CD4-positive, alpha-beta T cell treated with Interleukin-10 for 1 hour (primary cell): Measurements from ENCODE around the gene MARK2.
A peak's percentile ranks its signal among the peaks of the same experiment; 100 is the strongest.

Source experiments
- DNase-seq: peaks from one replicate; pipeline ENCODE4 v3.0.0-alpha.2; 2020

The MARK2 gene

DNA sequence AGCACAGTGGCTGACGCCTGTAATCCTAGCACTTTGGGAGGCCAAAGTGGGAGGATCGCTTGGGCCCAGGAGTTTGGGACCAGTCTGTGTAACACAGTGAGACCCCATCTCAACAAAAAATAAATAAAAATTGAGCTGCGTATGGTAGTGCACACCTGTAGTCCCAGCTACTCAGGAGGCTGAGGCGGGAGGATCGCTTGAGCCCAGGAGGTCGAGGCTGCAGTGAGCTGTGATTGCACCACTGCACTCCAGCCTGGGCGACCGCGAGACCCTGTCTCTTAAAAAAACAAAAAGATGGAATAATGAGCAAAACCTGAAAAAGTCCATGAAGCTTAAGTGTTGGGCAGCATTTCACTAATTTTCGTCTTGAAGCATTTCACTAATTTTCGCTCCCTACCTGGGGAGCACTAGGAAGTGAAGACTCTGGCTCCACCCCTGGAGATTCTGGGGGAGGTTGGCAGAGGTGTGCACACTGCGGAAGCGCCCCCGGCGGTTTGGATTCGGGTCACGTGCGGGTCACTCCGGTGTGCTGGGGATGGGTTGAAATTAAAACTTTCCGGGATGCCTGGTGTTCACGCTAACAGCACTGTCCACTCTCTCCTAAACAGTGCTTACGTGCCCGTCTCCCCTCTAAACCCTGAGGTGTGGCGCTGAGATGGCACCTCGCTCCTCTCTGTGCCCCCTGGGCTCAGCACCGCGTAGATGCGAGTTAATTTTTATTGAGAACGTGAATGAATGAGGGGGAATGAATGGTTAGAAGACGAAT is 99.0 kb downstream of the MARK2 start:
- peak; percentile 21 for DNase-seq

DNA sequence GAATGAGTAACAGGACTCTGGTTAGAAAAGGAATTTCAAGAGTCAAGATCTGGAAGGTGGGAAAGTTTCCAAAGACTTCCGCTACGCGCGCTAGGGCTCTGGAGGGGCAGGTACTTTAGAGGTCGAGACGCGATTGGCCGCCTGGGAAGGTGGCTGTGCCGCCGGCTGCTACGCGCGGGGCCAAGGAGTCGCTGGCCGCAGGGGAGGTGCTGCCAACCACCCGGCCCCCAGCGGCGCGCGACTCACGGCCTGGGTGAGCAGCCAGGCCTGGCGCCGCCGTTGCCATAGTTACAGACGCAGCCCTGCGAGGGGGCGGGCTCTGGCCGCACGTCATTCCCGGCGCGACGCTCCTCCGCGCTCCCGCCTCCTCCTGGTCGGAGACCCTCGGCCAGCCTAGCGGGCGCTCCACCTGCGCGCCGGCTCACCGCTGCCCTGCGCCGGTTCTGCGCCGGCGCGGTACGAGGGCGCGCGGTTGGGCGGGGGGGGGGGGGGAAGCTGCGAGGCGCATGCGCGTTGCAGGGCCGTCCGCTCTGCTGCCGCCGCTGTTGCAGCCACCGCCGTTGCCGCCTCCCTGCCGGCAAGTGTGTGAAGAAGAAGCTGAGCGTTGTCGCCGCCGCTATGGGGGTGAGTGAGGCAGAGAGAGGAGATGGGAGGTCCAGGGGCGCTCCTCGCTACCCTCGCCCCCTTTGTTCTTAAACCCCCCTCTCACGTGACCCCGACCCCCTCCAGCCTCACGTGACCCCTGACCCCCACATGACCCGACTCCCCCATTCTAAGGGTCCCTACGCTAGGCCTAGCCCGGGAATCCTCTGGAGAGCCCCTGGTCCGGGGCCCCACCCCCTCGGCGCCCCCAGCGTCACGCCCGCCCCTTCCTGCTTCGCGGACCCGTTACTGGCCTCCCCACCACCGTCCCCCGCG is 99.8 kb downstream of the MARK2 start, which contains the start of gene NAA40:
TSS of gene NAA40 (plus strand) at position 524 of the 918 bp plus-strand sequence. CDS start at position 619, 95 bp downstream.
- peak; percentile 94 for DNase-seq

DNA sequence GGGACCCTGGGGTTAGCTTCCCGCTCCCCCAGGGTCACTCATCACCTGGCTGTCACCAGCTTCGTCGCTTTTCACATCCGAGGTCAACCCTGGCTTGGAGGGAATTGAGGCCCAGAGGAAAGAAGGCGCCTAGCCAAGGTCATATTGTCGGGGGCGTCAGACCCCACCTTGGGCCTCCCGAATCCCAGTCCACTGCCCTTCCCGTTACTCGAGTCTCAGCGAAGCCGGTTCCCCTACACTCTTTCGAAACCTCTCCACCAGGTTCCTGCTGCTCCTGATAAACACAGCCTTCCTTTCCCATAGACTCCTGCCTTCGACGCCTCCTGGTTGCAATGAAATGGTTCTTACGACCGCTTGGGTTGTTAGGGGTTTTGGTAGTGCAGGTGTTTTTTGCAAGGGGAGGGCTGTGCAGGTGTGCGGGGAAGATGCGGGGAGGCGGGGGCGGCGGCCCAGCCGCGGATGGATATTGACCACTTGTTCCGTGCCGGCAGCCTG is 100.5 kb downstream of the MARK2 start:
- DNase-seq: no peak

DNA sequence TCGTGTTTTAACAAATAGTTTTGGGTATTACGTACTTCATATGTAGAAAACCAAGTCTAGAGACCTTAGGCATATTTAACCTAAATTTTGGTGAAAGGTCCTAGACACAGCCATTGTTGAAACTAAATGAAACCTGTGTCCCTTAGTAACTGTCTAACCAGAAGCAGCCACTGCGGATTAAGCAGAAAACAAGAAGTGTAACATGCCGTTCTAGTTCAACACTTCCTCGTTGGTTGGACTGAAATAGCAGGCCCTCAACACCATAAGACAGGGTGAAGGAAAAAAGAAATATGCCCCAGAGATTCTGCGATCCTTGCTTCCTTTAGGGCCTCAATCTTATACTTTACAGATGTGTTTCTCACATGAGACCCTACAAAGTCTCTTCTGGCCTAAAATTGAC is 101.9 kb downstream of the MARK2 start:
- no peak for DNase-seq

DNA sequence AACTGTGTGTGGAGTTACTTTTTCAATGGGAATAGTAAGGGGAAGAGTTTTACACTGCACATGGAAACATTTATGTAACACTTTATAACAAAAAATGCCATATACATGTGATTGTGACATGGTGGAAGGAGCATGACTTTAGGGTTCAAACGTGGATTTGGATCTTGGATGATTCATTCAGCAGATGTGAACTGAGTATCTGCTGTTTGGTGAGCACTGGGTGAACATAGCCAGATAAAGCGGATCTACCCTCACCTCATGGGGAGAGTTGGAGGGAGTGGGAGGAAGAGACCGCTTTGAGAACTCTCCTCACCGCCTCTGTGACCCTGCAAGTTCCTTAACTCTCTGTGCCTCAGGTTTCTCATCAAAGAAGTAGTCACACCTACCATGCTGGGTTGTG is 103.0 kb downstream of the MARK2 start:
- no peak for DNase-seq

DNA sequence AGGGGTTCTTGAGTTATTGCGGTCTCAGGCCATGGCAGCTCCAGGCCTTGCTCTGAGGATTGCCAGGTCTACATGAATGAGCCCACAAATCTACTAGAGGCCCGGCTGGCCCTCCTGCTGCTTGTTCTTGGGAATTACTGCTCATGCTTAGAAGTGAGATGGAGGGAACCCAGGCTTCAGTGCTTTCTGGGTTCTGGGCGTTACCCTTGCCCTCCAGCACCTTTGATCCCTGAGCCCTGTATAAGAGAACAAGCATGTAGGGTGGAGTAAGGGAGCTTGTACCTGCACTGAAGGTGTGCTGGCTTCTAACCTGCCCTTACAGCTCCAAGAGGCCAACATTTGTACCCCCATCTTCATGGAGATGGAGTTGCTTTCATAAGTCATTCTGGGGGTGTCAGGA is 103.9 kb downstream of the MARK2 start:
- DNase-seq: no peak

DNA sequence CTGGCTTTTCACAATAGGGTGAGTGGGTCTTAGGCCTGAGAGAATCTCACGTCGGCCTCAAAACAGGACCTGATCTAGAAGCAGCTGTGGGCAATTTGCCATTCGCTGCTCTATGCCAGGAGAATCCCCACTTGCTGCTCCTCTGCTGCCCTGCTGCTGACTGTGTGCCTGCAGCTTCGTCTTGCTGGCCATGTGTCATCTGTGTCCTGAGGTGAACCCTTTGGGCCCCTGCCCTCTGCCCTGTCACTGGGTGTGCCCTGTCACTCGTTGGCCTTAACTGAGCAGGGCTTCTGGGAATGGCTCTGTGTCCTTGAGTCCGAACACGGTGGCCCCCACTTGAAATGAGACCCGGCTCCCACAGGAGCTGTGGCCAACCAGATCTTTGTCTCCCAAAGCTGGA is 106.1 kb downstream of the MARK2 start:
- no peak for DNase-seq

DNA sequence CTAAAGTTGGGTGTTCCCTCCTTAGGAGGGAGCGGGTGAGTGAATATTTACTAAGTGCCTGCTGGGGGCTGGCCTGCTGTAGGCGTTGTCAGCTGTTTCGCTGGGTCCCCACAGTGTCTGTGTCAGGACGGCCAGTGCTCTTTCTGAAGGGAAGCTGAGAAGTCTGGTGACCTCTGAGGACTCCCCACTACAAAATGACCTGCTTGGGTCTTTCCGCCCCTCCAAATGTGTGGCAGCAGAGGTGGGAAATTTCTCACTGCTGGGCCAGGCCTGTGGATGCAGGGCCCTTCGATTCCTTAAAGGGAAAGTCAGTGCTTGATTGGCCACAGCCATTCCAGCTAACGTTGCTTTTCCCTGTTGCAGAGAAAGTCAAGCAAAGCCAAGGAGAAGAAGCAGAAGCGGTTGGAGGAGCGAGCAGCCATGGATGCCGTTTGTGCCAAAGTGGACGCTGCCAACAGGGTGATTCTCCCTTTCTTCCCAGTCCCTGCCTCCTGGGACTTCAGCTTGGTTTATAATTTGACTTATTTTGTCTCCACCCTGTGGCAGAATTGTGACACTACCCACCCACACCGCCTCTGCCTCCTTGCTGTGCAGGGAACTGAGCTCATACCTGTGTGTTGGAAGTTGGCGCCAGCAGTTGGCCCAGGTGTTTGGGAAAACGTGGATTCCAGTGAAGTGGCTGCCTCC is 106.7 kb downstream of the MARK2 start:
- DNase-seq: peak; percentile 65

DNA sequence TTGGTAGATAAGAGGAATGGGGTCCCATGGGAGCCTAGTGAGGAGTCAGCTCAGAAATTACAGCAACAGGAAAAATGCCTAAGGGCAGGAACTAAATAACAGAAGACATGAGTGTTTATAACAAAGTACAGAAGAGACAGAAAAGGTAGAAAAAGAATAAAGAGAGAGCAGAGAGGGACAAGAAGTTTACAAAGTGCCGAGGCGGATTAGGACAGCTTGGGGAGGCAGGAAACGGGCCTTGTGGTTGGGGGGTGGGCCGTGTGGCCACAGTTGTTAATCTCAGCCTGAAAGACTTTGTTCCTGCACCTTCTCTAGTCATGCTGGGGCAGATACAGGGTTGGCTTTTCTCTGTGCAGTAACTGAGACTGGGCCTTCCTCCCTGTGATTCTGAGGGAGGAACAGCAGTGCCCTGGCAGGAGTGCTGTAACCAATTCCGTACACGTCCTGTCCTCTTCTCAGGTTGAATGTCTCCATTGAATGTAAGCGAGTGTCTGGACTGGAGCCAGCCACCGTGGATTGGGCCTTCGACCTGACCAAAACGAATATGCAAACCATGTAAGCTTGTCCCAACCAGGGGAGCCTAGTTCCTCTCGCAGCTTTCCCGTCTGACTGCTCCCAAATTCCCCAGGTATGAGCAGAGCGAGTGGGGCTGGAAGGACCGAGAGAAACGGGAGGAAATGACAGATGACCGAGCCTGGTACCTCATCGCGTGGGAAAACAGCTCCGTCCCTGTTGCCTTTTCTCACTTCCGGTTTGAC is 113.0 kb downstream of the MARK2 start:
- peak; percentile 46 for DNase-seq

DNA sequence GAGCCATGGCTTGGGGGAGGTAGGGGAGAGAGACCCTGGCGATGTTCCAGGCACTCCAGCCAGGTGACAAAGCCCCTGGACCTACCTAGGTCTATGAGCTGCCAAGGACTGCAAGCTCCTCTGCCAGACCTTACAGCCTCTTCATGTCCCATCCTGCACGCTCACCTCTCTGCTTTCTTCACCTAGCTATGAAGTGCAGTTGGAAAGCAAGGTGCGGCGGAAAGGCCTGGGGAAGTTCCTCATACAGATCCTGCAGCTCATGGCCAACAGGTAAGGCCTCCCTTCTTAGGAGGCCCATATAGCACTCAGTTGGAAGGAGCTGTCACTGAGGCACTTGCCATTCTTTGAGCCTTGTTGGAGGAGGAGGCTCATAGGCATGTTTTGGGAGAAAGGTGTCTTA is 113.7 kb downstream of the MARK2 start:
- no peak for DNase-seq

DNA sequence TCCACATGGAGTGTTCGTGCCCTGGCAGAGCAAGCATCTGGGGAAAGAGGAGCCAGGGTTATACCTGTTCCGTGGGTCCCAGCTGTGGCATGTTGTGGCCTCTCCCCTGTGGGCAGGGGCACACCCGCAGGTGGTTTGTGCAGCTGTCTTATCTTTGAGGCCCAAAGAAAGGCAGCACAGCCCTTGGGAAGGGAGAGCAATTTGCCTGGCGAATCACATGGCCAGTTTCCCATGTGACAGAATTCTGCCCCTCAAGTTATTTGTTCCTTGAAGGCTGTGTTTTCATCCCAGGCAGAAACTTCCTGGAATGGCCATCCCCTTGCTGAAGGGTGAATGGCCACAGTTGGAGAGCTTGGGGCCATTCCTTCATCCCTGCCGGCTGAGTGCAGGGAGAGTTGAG is 119.1 kb downstream of the MARK2 start:
- DNase-seq: no peak
